NCI-H345 treated with DMSO at 0.1 percent for 48 hours (cell line): ENCODE data around the gene LNX1.
"Not testable (repeated sequence)": the region's sequence is repeated elsewhere in the genome, so short reads cannot be mapped to it uniquely, and the experiment has no call there.

ENCODE experiments used
- DNase-seq: peaks from one replicate; lab custom pipeline; 2025; ENCODE audit not compliant: unreplicated experiment; lab: John Stamatoyannopoulos, UW

Gene LNX1

GRCh38 chr4:53409479-53409878 lies 181.8 kb downstream of the LNX1 start:
- DNase-seq: not testable (repeated sequence)
